CD4-positive, alpha-beta T cell treated with Interleukin-17A for 1 hour (primary cell): ENCODE data around the gene LCLAT1.
"Not testable (repeated sequence)": the region's sequence is repeated elsewhere in the genome, so short reads cannot be mapped to it uniquely, and the experiment has no call there.

ENCODE experiments used
- DNase-seq: peaks from one replicate; pipeline ENCODE4 v3.0.0-alpha.2; 2020

The LCLAT1 gene

GRCh38 chr2:30612371-30612770, 165.3 kb downstream of the LCLAT1 start:
- no peak for DNase-seq

GRCh38 chr2:30613001-30613400, 166.0 kb downstream of the LCLAT1 start:
- no peak for DNase-seq

GRCh38 chr2:30614227-30614626, 167.2 kb downstream of the LCLAT1 start:
- DNase-seq = not testable (repeated sequence)

GRCh38 chr2:30615926-30616325, 168.9 kb downstream of the LCLAT1 start:
- no peak for DNase-seq

GRCh38 chr2:30620102-30620501, 173.1 kb downstream of the LCLAT1 start:
- no peak for DNase-seq

GRCh38 chr2:30621836-30622235, 174.8 kb downstream of the LCLAT1 start:
- DNase-seq = no peak

- DNase-seq = no peak
These were observed 175.4 kb downstream of the LCLAT1 start for GRCh38 chr2:30622452-30622851.

- no peak for DNase-seq
These were observed 178.2 kb downstream of the LCLAT1 start for GRCh38 chr2:30625276-30625675.

- no peak for DNase-seq
These were observed 178.7 kb downstream of the LCLAT1 start for GRCh38 chr2:30625701-30626100.

- no peak for DNase-seq
These were observed 179.4 kb downstream of the LCLAT1 start for GRCh38 chr2:30626397-30626796.

GRCh38 chr2:30627151-30627550, 180.1 kb downstream of the LCLAT1 start:
- DNase-seq = no peak

GRCh38 chr2:30628341-30628740, 181.3 kb downstream of the LCLAT1 start:
- no peak for DNase-seq

- DNase-seq = no peak
These were observed 182.8 kb downstream of the LCLAT1 start for GRCh38 chr2:30629866-30630265.

- DNase-seq = peak; percentile 14
These were observed 184.1 kb downstream of the LCLAT1 start for GRCh38 chr2:30631051-30631671.

- no peak for DNase-seq
These were observed 186.0 kb downstream of the LCLAT1 start for GRCh38 chr2:30633039-30633438.

- DNase-seq = no peak
These were observed 189.3 kb downstream of the LCLAT1 start for GRCh38 chr2:30636311-30636710.

GRCh38 chr2:30639836-30640235, 192.8 kb downstream of the LCLAT1 start:
- no peak for DNase-seq

- DNase-seq = no peak
These were observed 194.8 kb downstream of the LCLAT1 start for GRCh38 chr2:30641765-30642345.

- DNase-seq = not testable (repeated sequence)
These were observed 196.0 kb downstream of the LCLAT1 start for GRCh38 chr2:30643013-30643412.

- no peak for DNase-seq
These were observed 196.6 kb downstream of the LCLAT1 start for GRCh38 chr2:30643674-30644073.

GRCh38 chr2:30645081-30645744, 198.2 kb downstream of the LCLAT1 start:
- no peak for DNase-seq

GRCh38 chr2:30645745-30646119, 198.7 kb downstream of the LCLAT1 start:
- DNase-seq = no peak

- no peak for DNase-seq
These were observed 200.9 kb downstream of the LCLAT1 start for GRCh38 chr2:30647752-30648457.

- DNase-seq = no peak
These were observed 202.2 kb downstream of the LCLAT1 start for GRCh38 chr2:30649278-30649677.
